WI38 (cell line): Measurements from ENCODE around the gene FAM120A.

Source experiments
- H3K4me3 ChIP-seq: 2 replicates; pipeline ENCODE4 v1.5.1; 2011; ENCODE audit warnings: low read depth, mild to moderate bottlenecking, control low read depth, low read length
- CTCF ChIP-seq: IDR thresholded peaks from 2 replicates; pipeline ENCODE4 v1.5.1; 2012; ENCODE audit warnings: low read depth, mild to moderate bottlenecking, control low read depth, low read length

Gene FAM120A

DNA sequence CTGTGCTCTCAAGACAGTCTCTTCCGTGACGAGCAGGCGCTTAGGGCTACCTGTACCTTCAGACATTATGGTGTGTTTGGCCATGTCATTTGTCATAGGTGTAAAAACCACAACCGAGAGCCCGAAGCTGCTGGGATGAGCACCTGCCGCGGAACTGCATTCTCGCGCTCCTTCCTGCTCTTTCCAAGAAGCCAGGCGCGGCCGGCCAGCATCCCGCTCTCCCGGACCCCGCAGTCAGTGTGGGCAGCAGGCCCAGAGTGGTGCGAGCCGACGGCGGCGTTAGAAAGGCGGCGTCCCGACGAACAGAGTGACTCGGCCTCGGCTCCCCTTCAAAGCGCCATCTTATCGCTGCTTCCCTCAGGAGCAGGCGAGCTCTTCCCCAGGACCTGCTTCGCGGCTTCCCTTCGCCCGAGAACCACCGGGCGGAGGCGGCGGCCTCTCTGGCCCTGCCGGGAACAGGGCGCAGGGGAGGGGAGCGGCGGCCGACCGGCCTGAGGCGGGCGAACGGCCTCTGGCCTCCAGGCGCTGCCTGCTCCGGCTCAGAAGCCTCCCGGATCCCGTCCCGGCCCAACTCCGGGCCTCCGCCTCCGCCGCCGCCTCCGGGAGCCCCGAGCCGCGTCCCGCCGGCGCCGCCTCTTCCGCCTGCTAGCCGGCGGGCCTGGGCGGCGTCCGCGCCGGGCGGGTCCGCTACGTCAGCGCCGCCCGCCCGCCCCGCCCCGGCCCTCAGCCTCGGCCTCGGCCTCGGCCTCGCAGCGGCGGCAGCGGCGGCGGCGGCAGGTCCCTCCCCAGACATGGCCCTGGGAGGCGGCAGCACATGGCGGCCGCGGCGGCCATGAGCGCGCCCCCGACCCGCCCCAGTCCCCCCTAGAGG lies at the start of gene FAM120A:
TSS of gene FAM120A (plus strand) at position 741 of the 871 bp plus-strand sequence. CDS start 231 bp downstream, outside the sequence.
- H3K4me3 ChIP-seq = peak within 1 kb of the TSS; percentile 91
- TF ChIP-seq CTCF = no peak

- no peak for TF ChIP-seq CTCF
- no peak overlapping the region for H3K4me3 ChIP-seq
These were observed 45.1 kb upstream of the FAM120A start for GRCh38 chr9:93406371-93406770.

- H3K4me3 ChIP-seq = no peak overlapping the region
- no peak for TF ChIP-seq CTCF
These were observed 38.0 kb upstream of the FAM120A start for GRCh38 chr9:93413530-93413929.

DNA sequence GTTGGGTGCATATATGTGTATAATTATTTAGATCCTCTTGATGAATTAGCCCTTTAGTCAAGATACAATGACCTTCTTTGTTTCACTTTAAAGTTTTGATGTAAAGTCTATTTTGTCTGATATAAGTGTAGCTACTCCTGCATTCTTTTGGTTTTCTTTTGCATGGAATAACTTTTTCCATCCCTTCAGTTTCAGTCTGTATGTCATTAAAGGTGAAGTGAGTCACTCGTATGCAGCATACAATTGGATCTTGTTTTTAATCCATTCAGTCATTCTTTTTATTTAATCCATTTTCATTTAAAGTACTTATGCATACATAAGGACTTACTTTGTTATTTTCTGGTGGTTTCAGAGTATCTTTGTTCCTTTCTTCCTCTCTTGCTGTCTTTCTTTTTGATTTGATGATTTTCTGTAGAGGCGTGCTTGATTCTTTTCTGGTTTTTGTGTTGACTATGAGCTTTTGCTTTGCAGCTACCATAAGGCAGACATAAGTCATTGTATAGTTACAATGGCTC lies 36.3 kb upstream of the FAM120A start:
- no peak overlapping the region for H3K4me3 ChIP-seq
- no peak for TF ChIP-seq CTCF

DNA sequence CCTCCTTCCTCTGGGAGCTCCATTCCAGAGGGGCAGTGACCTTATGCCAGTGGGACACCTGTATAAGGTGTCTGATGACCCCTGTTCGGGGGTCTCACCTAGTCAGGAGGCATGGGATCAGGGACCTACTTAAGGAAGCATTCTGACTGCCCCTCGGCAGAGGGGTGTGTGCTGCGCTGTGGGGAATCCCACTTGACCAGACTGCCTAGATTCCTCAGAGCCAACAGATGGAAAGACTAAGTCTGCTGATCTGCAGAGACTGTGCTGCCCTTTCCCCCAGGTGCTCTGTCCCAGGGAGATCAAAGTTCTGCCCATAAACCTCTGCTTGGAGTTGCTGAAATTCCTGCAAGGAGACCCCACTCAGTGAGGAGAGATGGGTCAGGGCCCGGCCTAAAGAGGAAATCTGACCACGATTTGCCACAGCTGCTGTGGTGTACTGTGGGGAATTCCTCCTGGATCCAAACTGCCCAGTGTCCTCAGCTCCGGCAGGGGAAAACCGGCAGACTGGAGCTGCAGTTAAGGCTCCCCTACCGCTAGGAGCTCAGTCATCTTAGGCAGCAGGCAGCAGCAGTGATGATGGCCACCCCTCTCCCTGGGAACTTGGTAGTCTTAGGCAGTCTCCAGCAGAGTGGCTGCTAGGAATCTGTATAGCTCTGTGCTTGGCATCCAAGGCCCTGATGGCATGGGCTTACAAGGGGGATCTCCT lies 34.8 kb upstream of the FAM120A start:
- no peak for TF ChIP-seq CTCF

GRCh38 chr9:93417538-93417937 lies 33.9 kb upstream of the FAM120A start:
- no peak overlapping the region for H3K4me3 ChIP-seq
- no peak for TF ChIP-seq CTCF

More for the DNA sequence above, 34.8 kb upstream of the FAM120A start:
- no peak overlapping the region for H3K4me3 ChIP-seq

DNA sequence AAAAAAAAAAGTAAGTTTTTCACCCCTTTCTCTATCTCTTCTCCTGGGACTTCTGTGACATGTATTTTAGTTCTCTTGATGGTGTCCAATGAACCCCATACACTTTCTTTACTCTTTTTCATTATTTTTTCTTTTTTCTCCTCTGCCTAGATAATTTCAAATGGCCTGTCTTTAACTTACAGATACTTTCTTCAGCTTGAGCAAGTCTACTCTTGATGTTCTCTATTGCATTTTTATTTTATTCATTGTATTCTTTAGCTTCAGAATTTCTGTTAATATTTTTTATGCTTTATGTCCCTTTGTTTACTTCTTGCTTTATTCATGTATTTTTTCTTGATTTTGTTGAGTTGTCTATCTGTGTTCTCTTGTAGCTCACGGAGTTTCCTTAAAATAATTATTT lies 32.5 kb upstream of the FAM120A start:
- TF ChIP-seq CTCF = no peak

More for the DNA sequence above, 32.5 kb upstream of the FAM120A start:
- H3K4me3 ChIP-seq = no peak overlapping the region
